HG03064 (cell line): Measurements from ENCODE around the gene GSG1L.
"Not testable (repeated sequence)": the region's sequence is repeated elsewhere in the genome, so short reads cannot be mapped to it uniquely, and the experiment has no call there.

Experiments
- ATAC-seq: cut with Tn5 transposase; IDR thresholded peaks from one replicate; pipeline ENCODE4 v1.9.1; 2021; ENCODE audit warnings: low read depth; ENCODE audit not compliant: unreplicated experiment

GSG1L gene

GRCh38 chr16:27993587-27993986 is 69.9 kb downstream of the GSG1L start:
- no peak for ATAC-seq

- ATAC-seq = no peak
These were observed 71.6 kb downstream of the GSG1L start for GRCh38 chr16:27991876-27992275.

- no peak for ATAC-seq
These were observed 77.5 kb downstream of the GSG1L start for GRCh38 chr16:27985981-27986380.

GRCh38 chr16:27984121-27984520 is 79.4 kb downstream of the GSG1L start:
- ATAC-seq = no peak

- no peak for ATAC-seq
These were observed 80.3 kb downstream of the GSG1L start for GRCh38 chr16:27983244-27983643.

GRCh38 chr16:27982184-27982583 is 81.3 kb downstream of the GSG1L start:
- no peak for ATAC-seq

- ATAC-seq = no peak
These were observed 82.4 kb downstream of the GSG1L start for GRCh38 chr16:27980919-27981700.

- ATAC-seq = no peak
These were observed 83.3 kb downstream of the GSG1L start for GRCh38 chr16:27980076-27980775.

- not testable (repeated sequence) for ATAC-seq
These were observed 83.8 kb downstream of the GSG1L start for GRCh38 chr16:27979668-27980067.

GRCh38 chr16:27978876-27979275 is 84.6 kb downstream of the GSG1L start:
- ATAC-seq = no peak

- ATAC-seq = no peak
These were observed 85.5 kb downstream of the GSG1L start for GRCh38 chr16:27977966-27978365.

- ATAC-seq = no peak
These were observed 86.5 kb downstream of the GSG1L start for GRCh38 chr16:27976990-27977389.

GRCh38 chr16:27974896-27975540 is 88.5 kb downstream of the GSG1L start:
- no peak for ATAC-seq

- ATAC-seq = no peak
These were observed 89.8 kb downstream of the GSG1L start for GRCh38 chr16:27973678-27974077.

- no peak for ATAC-seq
These were observed 91.0 kb downstream of the GSG1L start for GRCh38 chr16:27972500-27972899.

GRCh38 chr16:27969574-27969973 is 93.9 kb downstream of the GSG1L start:
- no peak for ATAC-seq

- ATAC-seq = no peak
These were observed 96.3 kb downstream of the GSG1L start for GRCh38 chr16:27967169-27967568.

- no peak for ATAC-seq
These were observed 96.8 kb downstream of the GSG1L start for GRCh38 chr16:27966756-27967155.

- ATAC-seq = no peak
These were observed 97.7 kb downstream of the GSG1L start for GRCh38 chr16:27965801-27966200.

- ATAC-seq = no peak
These were observed 100.0 kb downstream of the GSG1L start for GRCh38 chr16:27963471-27963965.

- ATAC-seq = no peak
These were observed 101.3 kb downstream of the GSG1L start for GRCh38 chr16:27962197-27962596.

- no peak for ATAC-seq
These were observed 102.3 kb downstream of the GSG1L start for GRCh38 chr16:27961296-27961620.
